PC-3 (cell line): ENCODE measurements around the gene AFF2. TPM values are rescaled to one million over a fixed set of nuclear protein-coding genes. Genes with fewer than 3 reads are reported as not detected.

Source experiments
- ATAC-seq: fragments of 200-7000 bp; cut with Tn5 transposase; 2 replicates; pipeline ENCODE4 v1.9.1; 2020; ENCODE audit warnings: mild to moderate bottlenecking, moderate library complexity
- BruUV-seq: library from RNA; stranded (reverse); fragments of 400-500 nt; replicated peaks from 2 replicates; lab custom pipeline; 2021; lab: Mats Ljungman, UMichigan
- CTCF ChIA-PET: fragments of 300-600 bp; sonication (Branson Sonifier 250); formaldehyde crosslinking; loops from one replicate; lab custom pipeline; 2022; ENCODE audit warnings: antibody characterized with exemption; lab: Charles Lee
- POLR2A ChIA-PET: fragments of 300-600 bp; sonication (Branson Sonifier 250); formaldehyde crosslinking; loops from one replicate; lab custom pipeline; 2022; ENCODE audit warnings: antibody characterized with exemption; ENCODE audit not compliant: unreplicated experiment; lab: Charles Lee
- DNase-seq: peaks from one replicate; pipeline ENCODE4 v3.0.0-alpha.2; 2015
- H2AFZ ChIP-seq: fragments of 300-600 bp; sonication (generic); 2 replicates; pipeline ENCODE4 v1.6.0; 2016; ENCODE audit warnings: antibody characterized with exemption, low read length
- H3F3A ChIP-seq: fragments of 300-600 bp; sonication (generic); one replicate; pipeline ENCODE4 v1.6.0; 2017; ENCODE audit warnings: antibody characterized with exemption, low read length, control low read depth, mild to moderate bottlenecking; ENCODE audit not compliant: unreplicated experiment
- H3K27ac ChIP-seq: fragments of 300-600 bp; sonication (generic); 2 replicates; pipeline ENCODE4 v1.5.1; 2016; ENCODE audit warnings: mild to moderate bottlenecking, low read length
- H3K27me3 ChIP-seq: fragments of 300-600 bp; sonication (generic); 2 replicates; pipeline ENCODE4 v1.6.1; 2016; ENCODE audit warnings: low read length, mixed read lengths
- H3K36me3 ChIP-seq: fragments of 300-600 bp; sonication (generic); 2 replicates; pipeline ENCODE4 v1.6.1; 2016; ENCODE audit warnings: low read depth, mixed run types, low read length, mixed read lengths
- H3K4me1 ChIP-seq: fragments of 300-600 bp; sonication (generic); 2 replicates; pipeline ENCODE4 v1.5.1; 2016; ENCODE audit warnings: low read length; ENCODE audit not compliant: insufficient read depth
- H3K4me2 ChIP-seq: fragments of 300-600 bp; sonication (generic); 2 replicates; pipeline ENCODE4 v1.6.0; 2016; ENCODE audit warnings: low read length
- H3K4me3 ChIP-seq: fragments of 300-600 bp; sonication (generic); 2 replicates; pipeline ENCODE4 v1.5.1; 2016; ENCODE audit warnings: mild to moderate bottlenecking, low read length, mixed read lengths
- H3K79me2 ChIP-seq: fragments of 300-600 bp; sonication (generic); 2 replicates; pipeline ENCODE4 v1.6.1; 2017; ENCODE audit warnings: low read length, mixed read lengths
- H3K9ac ChIP-seq: fragments of 300-600 bp; sonication (generic); 2 replicates; pipeline ENCODE4 v1.6.0; 2016; ENCODE audit warnings: mild to moderate bottlenecking, low read length
- H3K9me2 ChIP-seq: fragments of 300-600 bp; sonication (generic); replicated peaks from 2 replicates; pipeline ENCODE4 v1.6.1; 2016; ENCODE audit warnings: mixed run types, low read length, mixed read lengths
- H3K9me3 ChIP-seq: fragments of 300-600 bp; sonication (generic); 2 replicates; pipeline ENCODE4 v1.6.1; 2016; ENCODE audit warnings: low read length, mixed read lengths
- H4K20me1 ChIP-seq: fragments of 300-600 bp; sonication (generic); 2 replicates; pipeline ENCODE4 v1.6.1; 2016; ENCODE audit warnings: low read length, mixed read lengths
- CTCF ChIP-seq: fragments of 300-600 bp; sonication (generic); conservative IDR thresholded peaks from 2 replicates; pipeline ENCODE4 v1.5.1; 2017; ENCODE audit warnings: antibody characterized with exemption, low read depth, mild to moderate bottlenecking, low read length
- EZH2 ChIP-seq: fragments of 300-600 bp; sonication (generic); IDR thresholded peaks from one replicate; pipeline ENCODE4 v1.6.1; 2017; ENCODE audit warnings: antibody characterized with exemption, mild to moderate bottlenecking, low read length; ENCODE audit not compliant: unreplicated experiment
- EZH2phosphoT487 ChIP-seq: fragments of 300-600 bp; sonication (generic); IDR thresholded peaks from 2 replicates; pipeline ENCODE4 v1.6.1; 2018; ENCODE audit warnings: mild to moderate bottlenecking, antibody characterized with exemption, low read length, borderline replicate concordance
- intact Hi-C: fragments of 100-400 bp; cut with micrococcal nuclease; formaldehyde crosslinking; loops from 2 replicates; pipeline ENCODE4 v1.9.0; 2023
- total RNA-seq: library from RNA; depleted of rRNA; stranded (reverse); fragments of >200 nt; gene quantifications from 2 replicates; pipeline ENCODE4 v1.2.3, GENCODE V29; 2014

Gene AFF2
- total RNA-seq, 1 experiment from 2014 or later: not detected

GRCh38 chrX:148813967-148814366 is 313.6 kb downstream of the AFF2 start:
- Histone ChIP-seq H3K36me3 (no peaks in the 10 kb centered on the region), H3K27me3 (no peaks in the 10 kb centered on the region), H3K4me1 (no peaks in the 10 kb centered on the region), H3K9me3 (0 out of 2 replicates have a peak, but pooled peaks cover 4% of the 10 kb centered on the region), H3K9ac (no peak overlapping the region), H3K4me2 (no peak overlapping the region), H4K20me1 (no peaks in the 10 kb centered on the region), H2AFZ (no peak overlapping the region), H3K4me3 (no peak overlapping the region), H3K9me2 (no peaks in the 10 kb centered on the region), H3K79me2 (no peaks in the 10 kb centered on the region), H3K27ac (no peak overlapping the region), H3F3A (no peaks in the 10 kb centered on the region)
- CTCF ChIA-PET: no interaction called here
- BruUV-seq: no TSS peak
- TF ChIP-seq EZH2phosphoT487 (no peak), EZH2 (no peak), CTCF (no peak)
- intact Hi-C loops: no loop called here
- no peak for ATAC-seq
- DNase-seq: no peak
- POLR2A ChIA-PET: no interaction called here

GRCh38 chrX:148815218-148815961 is 315.0 kb downstream of the AFF2 start:
- Histone ChIP-seq H2AFZ (no peak overlapping the region), H3K4me1 (no peaks in the 10 kb centered on the region), H3K9me3 (0 out of 2 replicates have a peak, but pooled peaks cover 4% of the 10 kb centered on the region), H3K79me2 (no peaks in the 10 kb centered on the region), H3K27ac (no peak overlapping the region), H3F3A (no peaks in the 10 kb centered on the region), H4K20me1 (no peaks in the 10 kb centered on the region), H3K4me3 (no peak overlapping the region), H3K9ac (no peak overlapping the region), H3K9me2 (no peaks in the 10 kb centered on the region), H3K4me2 (no peak overlapping the region), H3K36me3 (no peaks in the 10 kb centered on the region), H3K27me3 (no peaks in the 10 kb centered on the region)
- DNase-seq: no peak
- TF ChIP-seq EZH2: no peak
- no peak for TF ChIP-seq CTCF
- no peak for TF ChIP-seq EZH2phosphoT487
- ATAC-seq: no peak
- CTCF ChIA-PET: no interaction called here
- POLR2A ChIA-PET: no interaction called here
- intact Hi-C loops: no loop called here
- BruUV-seq: no TSS peak

GRCh38 chrX:148823986-148824385 is 323.6 kb downstream of the AFF2 start:
- no peak overlapping the region for H3K9ac ChIP-seq
- no peak overlapping the region for H3K4me2 ChIP-seq
- POLR2A ChIA-PET: no interaction called here
- H3K27ac ChIP-seq: no peak overlapping the region
- no peaks in the 10 kb centered on the region for H3K79me2 ChIP-seq
- H3K36me3 ChIP-seq: no peaks in the 10 kb centered on the region
- intact Hi-C loops: no loop called here
- no peak overlapping the region for H2AFZ ChIP-seq
- no peak for TF ChIP-seq CTCF
- no peak for TF ChIP-seq EZH2phosphoT487
- no peak for TF ChIP-seq EZH2
- no peaks in the 10 kb centered on the region for H3F3A ChIP-seq
- H3K4me3 ChIP-seq: no peak overlapping the region
- ATAC-seq (no peak), DNase-seq (no peak)
- BruUV-seq: no TSS peak
- CTCF ChIA-PET: no interaction called here
- H4K20me1 ChIP-seq: no peaks in the 10 kb centered on the region
- no peaks in the 10 kb centered on the region for H3K27me3 ChIP-seq
- H3K9me2 ChIP-seq: no peaks in the 10 kb centered on the region
- no peaks in the 10 kb centered on the region for H3K9me3 ChIP-seq
- H3K4me1 ChIP-seq: no peaks in the 10 kb centered on the region
